ENCODE measurements around the gene LRRC31.

LRRC31 gene

DNA sequence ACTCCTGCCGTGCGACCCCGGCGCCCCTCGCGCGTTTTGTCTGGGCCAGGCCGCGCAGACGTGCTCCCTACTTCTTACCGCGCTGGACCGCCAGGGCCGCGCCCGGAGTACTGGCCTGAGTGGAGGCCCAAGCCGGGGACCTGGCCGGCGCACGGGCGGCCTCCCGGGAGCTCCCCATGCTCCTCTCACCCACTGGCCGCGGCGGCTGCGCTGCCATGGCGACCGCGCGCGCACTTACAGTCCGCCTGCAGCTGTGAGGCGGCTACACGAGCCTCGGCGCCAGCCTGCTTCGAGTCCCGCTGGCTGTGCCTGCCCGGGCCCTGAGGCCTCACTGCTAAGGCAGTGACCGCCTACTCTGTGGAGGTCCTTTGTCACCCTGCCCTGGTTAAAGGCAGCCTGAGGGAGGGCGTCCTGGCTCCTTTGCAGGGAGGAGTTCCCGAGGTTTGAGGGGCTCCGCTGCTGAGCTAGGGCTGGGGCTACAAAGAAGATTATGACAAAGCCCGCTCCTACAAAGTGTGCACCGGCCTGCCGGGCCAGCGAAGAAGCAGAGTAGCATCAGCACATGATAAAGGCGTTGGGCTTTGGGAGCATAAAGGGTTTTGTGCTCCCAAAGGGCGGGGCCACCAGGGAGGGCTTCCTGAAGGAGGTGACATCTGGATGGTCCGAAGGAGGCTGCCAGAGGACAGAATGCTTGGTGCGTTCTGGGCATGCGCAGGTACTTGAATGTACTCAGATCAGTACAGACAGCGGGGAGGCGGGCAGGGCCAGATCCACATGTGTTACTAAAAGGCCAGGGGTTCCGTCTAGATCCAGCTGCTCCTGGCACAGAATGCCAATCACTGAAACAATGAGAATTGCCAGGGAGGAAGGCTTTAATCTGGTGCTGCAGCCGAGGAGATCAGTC is 57.2 kb downstream of the LRRC31 start, which contains the start of the genes LRRC34 and LRRIQ4:
Gene LRRC34, minus strand, starts transcription at position 573 of the 904 bp plus-strand sequence. Its CDS starts 356 bp downstream, at position 217.
Gene LRRIQ4, plus strand, starts transcription at position 539 of the 904 bp plus-strand sequence. CDS start 9,052 bp downstream, outside the sequence.
- TF ChIP-seq ZNF70 (CRISPR knock-in tag; IDR thresholded peaks at IDR 0.05) (peak; percentile 72; the same call in 1 of the 2 replicates), GLIS3 (CRISPR knock-in tag; IDR thresholded peaks at IDR 0.05) (peak; percentile 72; the same call in 1 of the 2 replicates), ZNF8 (CRISPR knock-in tag; IDR thresholded peaks at IDR 0.05) (no peak), TCF4 (CRISPR knock-in tag; IDR thresholded peaks at IDR 0.05; ENCODE audit: borderline replicate concordance) (no peak), BACH2 (CRISPR knock-in tag; IDR thresholded peaks at IDR 0.05; ENCODE audit: borderline replicate concordance) (no peak), CSDC2 (CRISPR knock-in tag; IDR thresholded peaks at IDR 0.05) (no peak), ESRRG (CRISPR knock-in tag; IDR thresholded peaks at IDR 0.05) (no peak), ZC3H10 (CRISPR knock-in tag; IDR thresholded peaks at IDR 0.05) (no peak), PPARA (CRISPR knock-in tag; IDR thresholded peaks at IDR 0.05; ENCODE audit: borderline replicate concordance) (no peak), TOX (CRISPR knock-in tag; IDR thresholded peaks at IDR 0.05; ENCODE audit: borderline replicate concordance) (no peak), OSR1 (CRISPR knock-in tag; IDR thresholded peaks at IDR 0.05) (no peak), SNAI2 (CRISPR knock-in tag; IDR thresholded peaks at IDR 0.05) (no peak), ZFP3 (CRISPR knock-in tag; IDR thresholded peaks at IDR 0.05) (no peak)
- TF ChIP-seq, protein P1, sequence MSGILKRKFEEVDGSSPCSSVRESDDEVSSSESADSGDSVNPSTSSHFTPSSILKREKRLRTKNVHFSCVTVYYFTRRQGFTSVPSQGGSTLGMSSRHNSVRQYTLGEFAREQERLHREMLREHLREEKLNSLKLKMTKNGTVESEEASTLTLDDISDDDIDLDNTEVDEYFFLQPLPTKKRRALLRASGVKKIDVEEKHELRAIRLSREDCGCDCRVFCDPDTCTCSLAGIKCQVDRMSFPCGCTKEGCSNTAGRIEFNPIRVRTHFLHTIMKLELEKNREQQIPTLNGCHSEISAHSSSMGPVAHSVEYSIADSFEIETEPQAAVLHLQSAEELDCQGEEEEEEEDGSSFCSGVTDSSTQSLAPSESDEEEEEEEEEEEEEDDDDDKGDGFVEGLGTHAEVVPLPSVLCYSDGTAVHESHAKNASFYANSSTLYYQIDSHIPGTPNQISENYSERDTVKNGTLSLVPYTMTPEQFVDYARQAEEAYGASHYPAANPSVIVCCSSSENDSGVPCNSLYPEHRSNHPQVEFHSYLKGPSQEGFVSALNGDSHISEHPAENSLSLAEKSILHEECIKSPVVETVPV (CRISPR knock-in tag; IDR thresholded peaks at IDR 0.05): no peak
- TF ChIP-seq, protein P2, sequence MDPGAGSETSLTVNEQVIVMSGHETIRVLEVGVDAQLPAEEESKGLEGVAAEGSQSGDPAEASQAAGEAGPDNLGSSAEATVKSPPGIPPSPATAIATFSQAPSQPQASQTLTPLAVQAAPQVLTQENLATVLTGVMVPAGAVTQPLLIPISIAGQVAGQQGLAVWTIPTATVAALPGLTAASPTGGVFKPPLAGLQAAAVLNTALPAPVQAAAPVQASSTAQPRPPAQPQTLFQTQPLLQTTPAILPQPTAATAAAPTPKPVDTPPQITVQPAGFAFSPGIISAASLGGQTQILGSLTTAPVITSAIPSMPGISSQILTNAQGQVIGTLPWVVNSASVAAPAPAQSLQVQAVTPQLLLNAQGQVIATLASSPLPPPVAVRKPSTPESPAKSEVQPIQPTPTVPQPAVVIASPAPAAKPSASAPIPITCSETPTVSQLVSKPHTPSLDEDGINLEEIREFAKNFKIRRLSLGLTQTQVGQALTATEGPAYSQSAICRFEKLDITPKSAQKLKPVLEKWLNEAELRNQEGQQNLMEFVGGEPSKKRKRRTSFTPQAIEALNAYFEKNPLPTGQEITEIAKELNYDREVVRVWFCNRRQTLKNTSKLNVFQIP (CRISPR knock-in tag; IDR thresholded peaks at IDR 0.05; ENCODE audit: borderline replicate concordance, low read depth): no peak
- TF ChIP-seq, protein P3, sequence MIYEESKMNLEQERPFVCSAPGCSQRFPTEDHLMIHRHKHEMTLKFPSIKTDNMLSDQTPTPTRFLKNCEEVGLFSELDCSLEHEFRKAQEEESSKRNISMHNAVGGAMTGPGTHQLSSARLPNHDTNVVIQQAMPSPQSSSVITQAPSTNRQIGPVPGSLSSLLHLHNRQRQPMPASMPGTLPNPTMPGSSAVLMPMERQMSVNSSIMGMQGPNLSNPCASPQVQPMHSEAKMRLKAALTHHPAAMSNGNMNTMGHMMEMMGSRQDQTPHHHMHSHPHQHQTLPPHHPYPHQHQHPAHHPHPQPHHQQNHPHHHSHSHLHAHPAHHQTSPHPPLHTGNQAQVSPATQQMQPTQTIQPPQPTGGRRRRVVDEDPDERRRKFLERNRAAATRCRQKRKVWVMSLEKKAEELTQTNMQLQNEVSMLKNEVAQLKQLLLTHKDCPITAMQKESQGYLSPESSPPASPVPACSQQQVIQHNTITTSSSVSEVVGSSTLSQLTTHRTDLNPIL (CRISPR knock-in tag; IDR thresholded peaks at IDR 0.05; ENCODE audit: low read depth): no peak
- peak; percentile 94 for ATAC-seq

DNA sequence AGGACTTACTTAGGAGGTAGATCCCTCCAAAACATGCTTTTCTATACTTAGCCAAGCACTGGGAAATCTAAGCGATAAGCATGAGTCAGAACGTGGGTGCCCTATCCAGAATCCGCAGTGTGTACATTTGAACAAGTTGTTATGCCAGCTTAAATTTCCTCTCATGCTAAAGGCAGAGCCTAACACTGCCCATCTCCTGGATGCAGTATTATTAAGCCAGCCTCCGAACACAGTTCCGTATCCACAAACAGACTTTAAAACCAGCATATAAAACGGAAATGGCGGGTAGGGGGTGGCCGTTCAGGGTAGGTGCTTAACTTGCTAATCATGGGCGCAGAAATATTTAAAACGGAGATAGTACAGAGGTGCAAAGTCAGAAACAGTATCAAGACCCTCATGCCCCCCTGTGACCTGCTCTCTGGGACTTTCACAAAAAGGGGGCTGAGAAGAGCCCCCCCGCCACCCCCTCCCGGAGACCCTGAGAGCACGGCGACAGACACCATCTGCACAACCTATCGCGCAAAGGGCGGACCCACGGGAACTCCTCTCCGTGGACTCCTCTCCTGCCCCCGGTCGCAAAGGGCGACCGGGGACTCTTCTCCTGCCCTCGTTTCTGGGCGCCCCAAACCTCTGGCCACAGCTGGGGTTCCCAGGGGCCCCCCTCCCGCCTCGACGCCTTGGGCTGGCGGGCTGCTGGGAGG is 58.0 kb downstream of the LRRC31 start:
- ATAC-seq: peak; percentile 72
- TF ChIP-seq, protein P4, sequence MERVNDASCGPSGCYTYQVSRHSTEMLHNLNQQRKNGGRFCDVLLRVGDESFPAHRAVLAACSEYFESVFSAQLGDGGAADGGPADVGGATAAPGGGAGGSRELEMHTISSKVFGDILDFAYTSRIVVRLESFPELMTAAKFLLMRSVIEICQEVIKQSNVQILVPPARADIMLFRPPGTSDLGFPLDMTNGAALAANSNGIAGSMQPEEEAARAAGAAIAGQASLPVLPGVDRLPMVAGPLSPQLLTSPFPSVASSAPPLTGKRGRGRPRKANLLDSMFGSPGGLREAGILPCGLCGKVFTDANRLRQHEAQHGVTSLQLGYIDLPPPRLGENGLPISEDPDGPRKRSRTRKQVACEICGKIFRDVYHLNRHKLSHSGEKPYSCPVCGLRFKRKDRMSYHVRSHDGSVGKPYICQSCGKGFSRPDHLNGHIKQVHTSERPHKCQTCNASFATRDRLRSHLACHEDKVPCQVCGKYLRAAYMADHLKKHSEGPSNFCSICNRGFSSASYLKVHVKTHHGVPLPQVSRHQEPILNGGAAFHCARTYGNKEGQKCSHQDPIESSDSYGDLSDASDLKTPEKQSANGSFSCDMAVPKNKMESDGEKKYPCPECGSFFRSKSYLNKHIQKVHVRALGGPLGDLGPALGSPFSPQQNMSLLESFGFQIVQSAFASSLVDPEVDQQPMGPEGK (CRISPR knock-in tag; IDR thresholded peaks at IDR 0.05; ENCODE audit: borderline replicate concordance): peak; percentile 17; the same call in 1 of the 2 replicates
- TF ChIP-seq, protein P2 (CRISPR knock-in tag; IDR thresholded peaks at IDR 0.05; ENCODE audit: borderline replicate concordance, low read depth): no peak

DNA sequence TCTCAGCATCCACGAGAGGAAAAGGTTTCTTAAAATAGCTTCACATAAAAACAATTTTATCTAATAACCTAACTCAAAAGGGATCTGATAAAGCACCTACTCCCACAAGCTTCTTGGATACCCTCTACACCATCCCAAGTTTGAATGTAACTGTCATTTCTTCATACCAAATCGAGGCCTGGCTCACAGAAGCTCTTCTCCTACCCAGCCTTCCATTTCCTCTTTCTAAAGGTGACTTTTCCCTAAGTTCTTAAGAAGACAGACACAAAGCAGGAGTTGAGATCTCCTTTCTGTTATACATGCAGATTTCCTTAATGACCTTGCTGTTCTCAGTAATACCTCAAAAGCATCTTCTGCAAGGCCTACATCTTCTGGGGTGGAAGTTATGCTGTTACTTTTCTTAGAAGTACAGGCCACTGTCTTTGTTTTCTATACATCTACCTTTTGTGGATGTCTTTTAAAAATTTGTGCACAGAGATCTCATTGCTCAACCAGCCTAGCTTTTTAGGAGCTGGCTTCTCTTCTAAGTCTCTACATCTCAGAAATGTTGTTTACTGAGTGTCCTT is 60.4 kb downstream of the LRRC31 start:
- ATAC-seq: no peak
- TF ChIP-seq, protein P5, sequence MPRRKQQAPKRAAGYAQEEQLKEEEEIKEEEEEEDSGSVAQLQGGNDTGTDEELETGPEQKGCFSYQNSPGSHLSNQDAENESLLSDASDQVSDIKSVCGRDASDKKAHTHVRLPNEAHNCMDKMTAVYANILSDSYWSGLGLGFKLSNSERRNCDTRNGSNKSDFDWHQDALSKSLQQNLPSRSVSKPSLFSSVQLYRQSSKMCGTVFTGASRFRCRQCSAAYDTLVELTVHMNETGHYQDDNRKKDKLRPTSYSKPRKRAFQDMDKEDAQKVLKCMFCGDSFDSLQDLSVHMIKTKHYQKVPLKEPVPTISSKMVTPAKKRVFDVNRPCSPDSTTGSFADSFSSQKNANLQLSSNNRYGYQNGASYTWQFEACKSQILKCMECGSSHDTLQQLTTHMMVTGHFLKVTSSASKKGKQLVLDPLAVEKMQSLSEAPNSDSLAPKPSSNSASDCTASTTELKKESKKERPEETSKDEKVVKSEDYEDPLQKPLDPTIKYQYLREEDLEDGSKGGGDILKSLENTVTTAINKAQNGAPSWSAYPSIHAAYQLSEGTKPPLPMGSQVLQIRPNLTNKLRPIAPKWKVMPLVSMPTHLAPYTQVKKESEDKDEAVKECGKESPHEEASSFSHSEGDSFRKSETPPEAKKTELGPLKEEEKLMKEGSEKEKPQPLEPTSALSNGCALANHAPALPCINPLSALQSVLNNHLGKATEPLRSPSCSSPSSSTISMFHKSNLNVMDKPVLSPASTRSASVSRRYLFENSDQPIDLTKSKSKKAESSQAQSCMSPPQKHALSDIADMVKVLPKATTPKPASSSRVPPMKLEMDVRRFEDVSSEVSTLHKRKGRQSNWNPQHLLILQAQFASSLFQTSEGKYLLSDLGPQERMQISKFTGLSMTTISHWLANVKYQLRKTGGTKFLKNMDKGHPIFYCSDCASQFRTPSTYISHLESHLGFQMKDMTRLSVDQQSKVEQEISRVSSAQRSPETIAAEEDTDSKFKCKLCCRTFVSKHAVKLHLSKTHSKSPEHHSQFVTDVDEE (CRISPR knock-in tag; IDR thresholded peaks at IDR 0.05): no peak
- TF ChIP-seq ARNTL (CRISPR knock-in tag; IDR thresholded peaks at IDR 0.05; ENCODE audit: borderline replicate concordance, low read depth) (no peak), ZNF70 (CRISPR knock-in tag; IDR thresholded peaks at IDR 0.05) (no peak), ZFP3 (CRISPR knock-in tag; IDR thresholded peaks at IDR 0.05) (no peak), ZNF565 (CRISPR knock-in tag; conservative IDR thresholded peaks at IDR 0.05; ENCODE audit: low read depth) (no peak), ZNF8 (CRISPR knock-in tag; IDR thresholded peaks at IDR 0.05) (no peak)
- TF ChIP-seq, protein P3 (CRISPR knock-in tag; IDR thresholded peaks at IDR 0.05; ENCODE audit: low read depth): no peak
